B cell (primary cell): Measurements from ENCODE around the gene SDK2.

Experiments used
- EZH2 ChIP-seq: IDR thresholded peaks from 2 replicates; pipeline ENCODE4 v1.6.1; 2012; ENCODE audit warnings: borderline replicate concordance, low read depth, mild to moderate bottlenecking, moderate library complexity, low read length; ENCODE audit not compliant: insufficient read depth, poor library complexity, severe bottlenecking
- TF ChIP-seq, protein P1 (sequence below): fragments of 200-600 bp; IDR thresholded peaks from one replicate; pipeline ENCODE4 v1.8.0; 2022; ENCODE audit warnings: antibody characterized with exemption, mild to moderate bottlenecking

DNA sequence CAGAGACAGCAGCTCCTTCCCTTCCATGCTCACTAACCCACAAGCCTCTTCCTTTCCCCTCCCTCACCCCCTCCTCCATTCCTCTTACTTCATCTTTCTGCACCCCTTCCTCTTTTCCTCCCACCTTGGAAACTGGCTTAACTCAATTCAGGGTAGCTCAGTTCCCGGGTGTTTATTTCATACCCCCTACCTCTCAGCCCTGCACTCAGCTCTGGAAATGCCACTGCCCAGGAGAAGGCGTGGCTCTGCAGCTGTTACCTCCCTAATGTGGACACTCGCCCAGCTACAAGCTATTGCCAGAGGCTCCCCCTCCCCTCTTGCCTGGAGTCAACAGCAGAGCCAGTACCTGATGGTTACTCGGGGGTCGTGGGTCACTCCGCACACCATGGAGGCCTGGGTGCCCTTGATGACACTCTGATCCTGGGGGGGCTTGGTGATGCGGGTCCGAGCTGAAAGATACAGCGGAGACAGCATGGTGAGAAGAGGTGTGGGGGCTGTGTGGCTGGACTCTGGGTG, 214.0 kb downstream of the SDK2 start:
- TF ChIP-seq, protein P1, sequence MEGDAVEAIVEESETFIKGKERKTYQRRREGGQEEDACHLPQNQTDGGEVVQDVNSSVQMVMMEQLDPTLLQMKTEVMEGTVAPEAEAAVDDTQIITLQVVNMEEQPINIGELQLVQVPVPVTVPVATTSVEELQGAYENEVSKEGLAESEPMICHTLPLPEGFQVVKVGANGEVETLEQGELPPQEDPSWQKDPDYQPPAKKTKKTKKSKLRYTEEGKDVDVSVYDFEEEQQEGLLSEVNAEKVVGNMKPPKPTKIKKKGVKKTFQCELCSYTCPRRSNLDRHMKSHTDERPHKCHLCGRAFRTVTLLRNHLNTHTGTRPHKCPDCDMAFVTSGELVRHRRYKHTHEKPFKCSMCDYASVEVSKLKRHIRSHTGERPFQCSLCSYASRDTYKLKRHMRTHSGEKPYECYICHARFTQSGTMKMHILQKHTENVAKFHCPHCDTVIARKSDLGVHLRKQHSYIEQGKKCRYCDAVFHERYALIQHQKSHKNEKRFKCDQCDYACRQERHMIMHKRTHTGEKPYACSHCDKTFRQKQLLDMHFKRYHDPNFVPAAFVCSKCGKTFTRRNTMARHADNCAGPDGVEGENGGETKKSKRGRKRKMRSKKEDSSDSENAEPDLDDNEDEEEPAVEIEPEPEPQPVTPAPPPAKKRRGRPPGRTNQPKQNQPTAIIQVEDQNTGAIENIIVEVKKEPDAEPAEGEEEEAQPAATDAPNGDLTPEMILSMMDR = no peak
- no peak for TF ChIP-seq EZH2
